HFF-Myc (cell line): ENCODE data around the gene LITAFD.

Source experiments
- DNase-seq: peaks from one replicate; pipeline ENCODE4 v3.0.0-alpha.2; 2011; ENCODE audit warnings: low read depth; ENCODE audit errors: extremely low read depth
- H3K4me3 ChIP-seq: replicated peaks from 2 replicates; pipeline ENCODE4 v1.5.1; 2011; ENCODE audit warnings: low read depth, mild to moderate bottlenecking, control low read depth, low read length
- TF ChIP-seq, protein P1 (sequence below): IDR thresholded peaks from 2 replicates; pipeline ENCODE4 v1.5.1; 2012; ENCODE audit warnings: mild to moderate bottlenecking, low read depth, low read length, control low read depth; ENCODE audit errors: missing control alignments

The LITAFD gene

DNA sequence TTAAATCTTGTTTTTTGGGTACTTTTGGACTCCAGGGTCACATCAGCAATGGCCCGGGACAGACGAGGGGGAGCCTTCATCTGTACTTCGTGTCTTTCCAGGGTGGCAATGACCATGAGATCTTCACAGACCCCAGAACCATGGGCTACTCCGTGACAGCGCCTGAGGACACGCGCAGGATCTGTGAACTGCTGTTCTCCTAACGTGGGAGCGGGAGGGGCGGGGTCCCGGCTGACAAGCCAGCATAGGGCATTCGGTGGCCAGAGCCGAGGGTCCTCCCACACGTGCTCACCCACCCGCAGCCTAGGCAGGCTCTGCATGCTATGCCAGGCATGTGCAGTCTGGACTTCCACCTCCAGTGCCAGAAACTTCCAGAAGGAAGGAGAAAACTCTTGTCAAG lies 34.5 kb upstream of the LITAFD start:
- no peak overlapping the region for H3K4me3 ChIP-seq

DNA sequence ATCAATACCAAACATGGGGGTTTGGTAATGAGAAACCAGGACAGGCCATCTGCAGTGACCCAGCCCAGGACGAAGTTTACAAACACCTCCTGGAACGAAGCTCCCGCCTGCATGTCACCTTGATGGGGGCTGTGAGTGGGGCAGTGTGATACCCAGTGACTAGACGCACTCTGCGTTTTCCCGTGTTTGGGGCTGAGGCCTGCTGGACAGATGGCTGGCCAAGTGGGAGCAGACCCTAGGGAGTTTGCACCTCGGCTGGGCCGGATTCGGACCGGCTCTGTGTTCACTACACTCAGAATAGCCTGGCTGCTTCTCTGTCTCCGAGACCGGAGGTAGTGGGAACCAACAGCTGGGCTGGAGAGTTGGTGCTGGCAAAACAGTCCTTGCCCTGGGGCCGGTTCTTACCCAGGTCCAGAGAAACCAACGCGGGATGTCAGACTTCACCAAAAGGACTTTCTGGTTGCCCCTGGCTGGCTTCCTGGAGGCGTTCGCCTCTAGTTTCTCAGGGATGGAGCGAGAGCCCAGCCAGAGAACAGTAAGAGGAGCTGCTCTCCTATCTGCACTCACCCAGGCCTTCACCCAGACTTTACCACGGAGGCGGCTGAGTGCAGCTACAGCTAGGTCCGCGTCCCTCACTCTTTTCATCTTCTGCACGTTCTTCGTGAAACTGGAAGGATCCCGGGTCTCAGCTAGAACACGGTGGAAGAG lies 33.8 kb upstream of the LITAFD start:
- no peak overlapping the region for H3K4me3 ChIP-seq
- TF ChIP-seq, protein P1, sequence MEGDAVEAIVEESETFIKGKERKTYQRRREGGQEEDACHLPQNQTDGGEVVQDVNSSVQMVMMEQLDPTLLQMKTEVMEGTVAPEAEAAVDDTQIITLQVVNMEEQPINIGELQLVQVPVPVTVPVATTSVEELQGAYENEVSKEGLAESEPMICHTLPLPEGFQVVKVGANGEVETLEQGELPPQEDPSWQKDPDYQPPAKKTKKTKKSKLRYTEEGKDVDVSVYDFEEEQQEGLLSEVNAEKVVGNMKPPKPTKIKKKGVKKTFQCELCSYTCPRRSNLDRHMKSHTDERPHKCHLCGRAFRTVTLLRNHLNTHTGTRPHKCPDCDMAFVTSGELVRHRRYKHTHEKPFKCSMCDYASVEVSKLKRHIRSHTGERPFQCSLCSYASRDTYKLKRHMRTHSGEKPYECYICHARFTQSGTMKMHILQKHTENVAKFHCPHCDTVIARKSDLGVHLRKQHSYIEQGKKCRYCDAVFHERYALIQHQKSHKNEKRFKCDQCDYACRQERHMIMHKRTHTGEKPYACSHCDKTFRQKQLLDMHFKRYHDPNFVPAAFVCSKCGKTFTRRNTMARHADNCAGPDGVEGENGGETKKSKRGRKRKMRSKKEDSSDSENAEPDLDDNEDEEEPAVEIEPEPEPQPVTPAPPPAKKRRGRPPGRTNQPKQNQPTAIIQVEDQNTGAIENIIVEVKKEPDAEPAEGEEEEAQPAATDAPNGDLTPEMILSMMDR: no peak
- DNase-seq: no peak

More for the DNA sequence above, 34.5 kb upstream of the LITAFD start:
- DNase-seq: no peak
- TF ChIP-seq, protein P1: no peak

DNA sequence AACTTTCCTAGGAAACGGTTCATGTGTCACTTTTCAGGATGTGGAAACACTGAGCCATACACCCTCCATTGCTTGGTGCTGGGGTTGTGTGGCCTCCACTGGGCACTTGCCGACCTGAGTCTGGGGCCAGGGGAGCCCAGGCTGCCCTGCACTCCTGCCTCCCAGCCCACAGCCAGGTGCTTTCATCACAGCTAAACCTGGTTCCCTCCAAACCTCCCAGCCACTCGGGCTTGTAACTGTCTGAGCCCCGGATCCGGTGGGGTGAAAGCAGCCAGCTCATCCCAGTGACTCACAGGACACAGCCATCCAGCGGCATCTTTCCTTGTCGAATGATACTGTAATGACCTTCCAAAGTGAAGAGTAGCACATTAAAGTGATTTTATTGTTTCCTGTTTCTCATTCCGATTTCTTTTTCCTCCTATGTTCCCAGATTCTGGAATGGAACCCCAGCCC lies 33.2 kb upstream of the LITAFD start:
- DNase-seq: no peak
- TF ChIP-seq, protein P1: no peak
- H3K4me3 ChIP-seq: no peak overlapping the region

DNA sequence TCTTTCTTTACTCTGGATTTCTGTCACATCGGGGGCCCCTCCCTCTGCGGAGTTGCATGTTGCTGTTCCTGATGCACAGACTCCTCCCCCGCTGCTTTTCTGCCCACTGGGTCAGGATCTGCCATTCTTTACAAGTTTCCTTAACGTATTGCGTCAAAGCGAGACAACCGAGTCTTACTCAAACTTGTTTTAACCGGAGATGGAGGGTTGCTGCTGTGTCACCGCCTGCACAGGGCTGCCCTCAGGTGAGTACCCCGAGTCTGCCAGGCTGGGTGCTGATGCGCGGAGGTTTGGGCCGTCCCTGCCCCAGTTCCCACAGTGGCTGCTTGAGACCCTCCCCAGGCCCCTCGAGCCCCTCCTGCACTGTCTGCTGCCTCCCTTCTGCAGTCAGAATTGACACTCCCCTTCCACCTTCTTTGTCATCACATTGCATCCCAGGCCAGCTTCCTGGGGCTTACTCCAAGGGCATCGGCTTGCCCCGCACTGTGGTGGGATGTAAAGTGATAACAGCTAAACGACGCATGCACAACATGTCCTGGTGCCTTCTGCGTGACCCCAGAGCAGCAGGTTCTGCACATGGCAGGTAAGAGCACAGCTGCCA lies 32.6 kb upstream of the LITAFD start:
- TF ChIP-seq, protein P1: no peak
- DNase-seq: no peak
- no peak overlapping the region for H3K4me3 ChIP-seq

DNA sequence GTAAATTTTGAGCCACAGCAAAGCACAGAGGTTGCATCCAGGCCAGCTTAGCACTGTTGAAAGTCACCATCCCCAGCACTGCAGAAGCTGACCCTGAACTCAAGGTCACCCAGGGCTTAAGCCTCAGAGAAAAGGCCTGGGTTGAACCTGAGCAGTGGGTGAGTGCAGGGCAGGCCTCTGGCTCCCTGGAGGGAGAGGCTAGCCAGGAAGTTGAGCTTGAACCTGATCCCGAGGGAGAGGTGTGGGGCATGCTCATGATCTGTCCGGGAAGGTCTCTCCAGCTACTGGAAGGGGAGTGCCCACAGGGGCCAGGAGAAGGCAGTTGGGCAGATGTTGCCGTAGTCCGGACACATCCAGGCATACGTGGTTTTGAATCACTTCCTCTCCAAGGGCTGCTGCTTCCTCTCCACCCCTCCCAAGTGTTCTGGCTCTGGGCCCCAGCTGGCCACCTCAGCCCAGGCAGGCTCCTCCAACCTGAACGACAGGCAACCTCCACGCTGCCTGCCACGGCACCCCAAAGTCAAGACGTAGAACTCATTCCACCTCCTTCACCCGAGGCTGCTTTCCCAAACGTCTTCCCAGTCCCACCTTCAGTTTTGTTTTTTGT lies 31.8 kb upstream of the LITAFD start:
- DNase-seq: peak; percentile 63
- no peak overlapping the region for H3K4me3 ChIP-seq
- TF ChIP-seq, protein P1: no peak

DNA sequence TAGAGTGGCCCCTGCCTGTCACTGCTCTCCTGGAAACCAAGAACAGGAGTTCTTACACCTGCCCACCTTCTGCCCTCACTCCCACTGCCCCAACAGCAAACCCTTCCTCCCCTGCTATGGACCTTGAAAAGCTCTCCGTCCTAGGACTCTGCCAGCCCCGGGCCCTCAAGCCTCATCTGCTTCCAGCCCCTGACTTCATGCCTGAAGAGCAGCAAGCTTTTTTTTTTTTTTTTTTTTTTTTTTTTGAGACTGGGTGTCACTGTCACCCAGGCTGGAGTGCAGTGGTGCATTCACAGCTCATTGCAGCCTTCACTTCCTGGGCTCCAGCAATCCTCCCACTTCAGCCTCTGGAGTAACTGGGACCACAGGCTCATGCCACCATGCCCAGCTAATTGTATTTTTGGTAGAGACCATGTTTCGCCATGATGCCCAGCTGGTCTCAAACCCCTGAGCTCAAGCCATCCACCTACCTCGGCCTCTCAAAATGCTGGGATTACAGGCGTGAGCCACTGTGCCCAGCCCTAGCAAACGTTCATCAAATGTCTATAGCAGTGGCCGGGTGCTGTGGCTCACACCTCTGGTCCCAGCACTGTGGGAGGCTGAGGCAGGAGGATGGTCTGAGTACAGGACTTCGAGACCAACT lies 30.3 kb upstream of the LITAFD start:
- TF ChIP-seq, protein P1: no peak
- DNase-seq: no peak
- H3K4me3 ChIP-seq: no peak overlapping the region
